C4-2B (cell line): ENCODE results near the gene HSPG2.
"Not testable (repeated sequence)": the region's sequence is repeated elsewhere in the genome, so short reads cannot be mapped to it uniquely, and the experiment has no call there.

ENCODE experiments used
- H3K27ac ChIP-seq: fragments of 450-650 bp; 2 replicates; pipeline ENCODE4 v1.5.1; 2017
- CTCF ChIP-seq: fragments of 450-650 bp; conservative IDR thresholded peaks from 2 replicates; pipeline ENCODE4 v1.5.1; 2017; ENCODE audit warnings: mild to moderate bottlenecking
- ZFX ChIP-seq: fragments of 450-650 bp; IDR thresholded peaks from 2 replicates; pipeline ENCODE4 v1.6.1; 2017

Gene HSPG2

GRCh38 chr1:21955058-21955457, 17.9 kb upstream of the HSPG2 start:
- H3K27ac ChIP-seq, result no peak overlapping the region
- TF ChIP-seq CTCF, result no peak
- no peak for TF ChIP-seq ZFX

- no peak overlapping the region for H3K27ac ChIP-seq
- TF ChIP-seq ZFX (no peak), CTCF (no peak)
These were observed 15.8 kb upstream of the HSPG2 start for GRCh38 chr1:21952786-21953520.

- H3K27ac ChIP-seq, result no peak overlapping the region
- no peak for TF ChIP-seq ZFX
- no peak for TF ChIP-seq CTCF
These were observed 14.2 kb upstream of the HSPG2 start for GRCh38 chr1:21951226-21951870.

GRCh38 chr1:21950734-21951133, 13.6 kb upstream of the HSPG2 start:
- no peak overlapping the region for H3K27ac ChIP-seq
- no peak for TF ChIP-seq ZFX
- TF ChIP-seq CTCF, result no peak

- H3K27ac ChIP-seq, result no peak overlapping the region
- no peak for TF ChIP-seq CTCF
- TF ChIP-seq ZFX, result no peak
These were observed 9.9 kb upstream of the HSPG2 start for GRCh38 chr1:21946836-21947587.

GRCh38 chr1:21944733-21945073, 7.6 kb upstream of the HSPG2 start:
- no peak overlapping the region for H3K27ac ChIP-seq
- no peak for TF ChIP-seq CTCF

- H3K27ac ChIP-seq, result not testable (repeated sequence)
These were observed 6.0 kb upstream of the HSPG2 start for GRCh38 chr1:21942959-21943640.
